Activated T-cell treated with anti-CD3 and anti-CD28 coated beads, Interleukin-2, amount 50 U/mL, for 4 hours (primary cell): ENCODE measurements around the gene RGS19. TPM values are rescaled to one million over a fixed set of nuclear protein-coding genes. Genes with fewer than 3 reads are reported as not detected.

ENCODE experiments used
- ATAC-seq, 2 donors: fragments of 200-7000 bp; cut with Tn5 transposase; one replicate each; pipeline ENCODE4 v1.10.0; 2021
- DNase-seq: peaks from one replicate; pipeline ENCODE4 v3.0.0-alpha.2; 2020
- H3K27me3 Mint-ChIP-seq: one replicate; pipeline ENCODE4 v1.8.0; 2021; ENCODE audit warnings: low read depth, mixed read lengths
- H3K36me3 Mint-ChIP-seq: one replicate; pipeline ENCODE4 v1.8.0; 2022; ENCODE audit warnings: mixed read lengths; ENCODE audit not compliant: insufficient read depth
- H3K4me1 Mint-ChIP-seq: one replicate; pipeline ENCODE4 v1.8.0; 2021; ENCODE audit warnings: low read depth, mixed read lengths
- H3K4me3 Mint-ChIP-seq: one replicate; pipeline ENCODE4 v1.8.0; 2021; ENCODE audit warnings: mild to moderate bottlenecking, moderate library complexity, mixed read lengths
- H3K9me3 Mint-ChIP-seq: one replicate; pipeline ENCODE4 v1.8.0; 2021; ENCODE audit warnings: mixed read lengths
- total RNA-seq, 3 donors: library from RNA; stranded (reverse); gene quantifications; one replicate each; pipeline ENCODE4 v1.2.1, GENCODE V29; 2021

Gene RGS19
- total RNA-seq, 3 donors from 2014 or later = 41.7 to 49.0 (median 47.0) TPM

DNA sequence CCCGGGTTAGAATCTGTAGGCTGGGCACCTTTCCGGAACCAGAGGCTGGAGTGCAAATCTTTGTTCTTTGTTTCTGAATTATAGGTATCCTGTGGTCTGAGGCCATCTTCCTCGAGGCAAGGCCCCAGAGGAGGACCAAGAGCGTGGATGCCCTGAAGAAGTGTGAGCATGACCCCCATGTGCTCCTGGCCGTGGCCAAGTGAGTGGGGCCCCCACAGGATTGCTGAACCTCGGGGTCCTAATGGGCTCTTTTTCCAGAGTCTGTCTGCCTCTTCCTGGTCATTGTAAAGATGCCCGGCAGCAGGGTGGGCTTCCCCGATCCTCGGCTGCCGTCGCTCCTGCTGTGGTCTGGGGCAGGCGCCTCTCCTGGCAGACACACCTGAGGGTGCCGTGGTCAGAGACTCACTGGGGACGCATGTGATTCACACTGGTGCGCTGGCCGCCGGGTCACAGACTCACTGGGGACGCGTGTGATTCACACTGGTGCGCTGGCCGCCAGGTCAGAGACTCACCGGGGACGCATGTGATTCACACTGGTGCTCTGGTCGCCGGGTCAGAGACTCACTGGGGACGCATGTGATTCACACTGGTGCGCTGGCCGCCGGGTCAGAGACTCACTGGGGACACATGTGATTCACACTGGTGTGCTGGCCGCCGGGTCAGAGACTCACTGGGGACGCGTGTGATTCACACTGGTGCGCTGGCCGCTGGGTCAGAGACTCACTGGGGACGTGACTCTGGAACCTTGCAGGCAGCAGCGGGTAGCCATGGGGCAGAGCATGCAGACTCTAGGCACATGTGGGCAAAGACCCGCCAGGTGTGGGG is 49.8 kb downstream of the RGS19 start:
- H3K4me3 Mint-ChIP-seq = no peak overlapping the region
- no peak for DNase-seq
- no peak for ATAC-seq
- no peaks in the 10 kb centered on the region for H3K9me3 Mint-ChIP-seq
- peaks cover 16% of the 10 kb centered on the region for H3K4me1 Mint-ChIP-seq
- no peaks in the 10 kb centered on the region for H3K27me3 Mint-ChIP-seq
- H3K36me3 Mint-ChIP-seq = peaks cover 20% of the 10 kb centered on the region

DNA sequence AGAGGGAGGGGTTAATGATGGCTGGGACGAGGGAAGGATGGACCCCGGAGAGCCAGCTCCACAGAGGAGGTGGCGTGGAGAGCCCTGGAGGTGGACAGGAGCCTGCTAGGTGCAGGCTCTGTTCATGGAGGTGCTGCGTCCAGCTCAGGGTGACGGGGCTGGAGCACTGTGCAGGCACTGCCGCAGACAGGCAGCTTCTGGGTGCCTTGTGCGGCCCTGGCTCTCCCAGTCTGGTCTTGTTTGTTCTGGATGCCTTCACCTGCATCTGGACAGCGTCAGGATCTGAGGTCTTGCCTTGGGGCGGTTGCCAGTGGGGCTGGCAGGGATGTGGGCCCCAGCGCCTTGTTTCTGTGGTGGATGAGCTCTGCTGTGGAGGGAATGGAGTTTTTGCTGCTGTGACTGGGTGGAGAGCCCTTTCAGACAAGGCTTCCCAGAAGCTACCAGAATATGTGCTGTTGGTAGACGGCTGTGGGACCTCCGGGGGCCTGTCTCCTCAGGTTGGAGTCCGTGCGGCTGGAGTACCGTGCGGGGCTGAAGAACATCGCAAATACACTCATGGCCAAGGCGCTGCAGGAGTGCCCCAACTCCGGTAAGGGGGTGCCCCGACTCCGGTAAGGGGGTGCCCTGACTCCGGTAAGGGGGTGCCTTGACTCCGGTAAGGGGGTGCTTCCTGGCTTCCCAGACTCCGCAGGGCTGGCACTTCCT is 51.2 kb downstream of the RGS19 start:
- Mint-ChIP-seq H3K9me3 (no peaks in the 10 kb centered on the region), H3K36me3 (peaks cover 26% of the 10 kb centered on the region), H3K4me3 (no peak overlapping the region), H3K27me3 (no peaks in the 10 kb centered on the region), H3K4me1 (peaks cover 3% of the 10 kb centered on the region)
- no peak for DNase-seq
- no peak for ATAC-seq

DNA sequence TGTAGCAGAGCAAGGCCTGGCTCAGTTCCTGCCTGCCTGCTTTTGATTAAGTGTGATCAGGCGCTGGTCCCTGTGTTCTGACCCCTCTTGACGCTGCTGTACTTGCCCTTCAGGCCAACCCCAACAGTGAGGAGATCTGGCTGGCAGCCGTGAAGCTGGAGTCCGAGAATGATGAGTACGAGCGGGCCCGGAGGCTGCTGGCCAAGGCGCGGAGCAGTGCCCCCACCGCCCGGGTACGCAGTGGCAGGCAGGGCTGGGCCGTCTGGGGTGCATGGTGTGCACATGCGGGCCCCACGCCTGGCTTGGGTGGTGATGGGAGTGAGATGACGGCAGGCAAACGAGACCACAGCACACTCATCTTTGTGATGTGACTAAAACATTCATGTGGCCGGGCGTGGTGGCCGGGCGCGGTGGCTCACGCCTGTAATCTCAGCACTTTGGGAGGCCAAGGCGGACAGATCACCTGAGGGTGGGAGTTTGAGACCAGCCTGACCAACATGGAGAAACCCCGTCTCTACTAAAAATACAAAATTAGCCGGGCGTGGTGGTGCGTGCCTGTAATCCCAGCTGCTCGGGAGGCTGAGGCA is 53.4 kb downstream of the RGS19 start:
- Mint-ChIP-seq H3K9me3 (no peaks in the 10 kb centered on the region), H3K36me3 (peaks cover 35% of the 10 kb centered on the region)
- ATAC-seq = no peak

DNA sequence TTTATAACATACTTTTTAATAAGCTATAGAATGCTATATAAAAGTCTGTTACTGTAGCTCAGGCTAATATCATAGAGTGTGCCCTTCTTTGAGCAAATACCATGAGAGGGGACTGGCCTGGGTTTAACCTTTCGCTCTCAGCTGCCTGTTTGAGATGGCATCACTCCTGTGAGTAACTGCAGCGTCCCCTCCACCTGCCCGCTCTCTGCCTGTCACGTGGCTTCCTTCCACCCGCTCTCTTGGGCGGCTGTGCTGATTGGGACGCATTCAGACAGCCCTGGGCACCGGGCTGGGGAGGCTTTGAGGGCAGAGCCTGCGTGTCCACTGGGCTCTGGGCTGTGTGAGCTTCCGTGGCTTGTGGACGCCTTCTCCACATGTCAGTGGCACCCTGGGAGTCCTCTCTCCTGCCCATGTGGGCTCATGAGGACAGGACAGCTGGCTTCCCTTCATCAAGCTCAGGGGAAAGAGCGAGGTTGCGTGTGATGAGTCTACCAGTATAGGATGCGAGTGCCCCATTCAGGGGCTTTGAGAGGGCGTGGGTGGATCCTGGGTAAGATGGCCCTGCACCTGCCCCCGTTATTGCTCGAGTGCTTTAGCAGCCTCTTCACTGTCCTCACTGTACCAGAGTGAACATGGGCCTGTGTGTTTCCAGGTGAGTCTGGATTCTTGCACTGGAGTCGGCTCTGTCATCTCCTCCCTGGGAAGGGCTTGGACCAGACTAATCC is 54.1 kb downstream of the RGS19 start:
- H3K9me3 Mint-ChIP-seq = no peaks in the 10 kb centered on the region
- no peak for ATAC-seq
- no peak overlapping the region for H3K4me3 Mint-ChIP-seq
- H3K36me3 Mint-ChIP-seq = peaks cover 29% of the 10 kb centered on the region
- no peak for DNase-seq
- no peaks in the 10 kb centered on the region for H3K4me1 Mint-ChIP-seq
- no peaks in the 10 kb centered on the region for H3K27me3 Mint-ChIP-seq

More for the DNA sequence above, 53.4 kb downstream of the RGS19 start:
- Mint-ChIP-seq H3K4me1 (no peaks in the 10 kb centered on the region), H3K4me3 (no peak overlapping the region), H3K27me3 (no peaks in the 10 kb centered on the region)
- DNase-seq = no peak

DNA sequence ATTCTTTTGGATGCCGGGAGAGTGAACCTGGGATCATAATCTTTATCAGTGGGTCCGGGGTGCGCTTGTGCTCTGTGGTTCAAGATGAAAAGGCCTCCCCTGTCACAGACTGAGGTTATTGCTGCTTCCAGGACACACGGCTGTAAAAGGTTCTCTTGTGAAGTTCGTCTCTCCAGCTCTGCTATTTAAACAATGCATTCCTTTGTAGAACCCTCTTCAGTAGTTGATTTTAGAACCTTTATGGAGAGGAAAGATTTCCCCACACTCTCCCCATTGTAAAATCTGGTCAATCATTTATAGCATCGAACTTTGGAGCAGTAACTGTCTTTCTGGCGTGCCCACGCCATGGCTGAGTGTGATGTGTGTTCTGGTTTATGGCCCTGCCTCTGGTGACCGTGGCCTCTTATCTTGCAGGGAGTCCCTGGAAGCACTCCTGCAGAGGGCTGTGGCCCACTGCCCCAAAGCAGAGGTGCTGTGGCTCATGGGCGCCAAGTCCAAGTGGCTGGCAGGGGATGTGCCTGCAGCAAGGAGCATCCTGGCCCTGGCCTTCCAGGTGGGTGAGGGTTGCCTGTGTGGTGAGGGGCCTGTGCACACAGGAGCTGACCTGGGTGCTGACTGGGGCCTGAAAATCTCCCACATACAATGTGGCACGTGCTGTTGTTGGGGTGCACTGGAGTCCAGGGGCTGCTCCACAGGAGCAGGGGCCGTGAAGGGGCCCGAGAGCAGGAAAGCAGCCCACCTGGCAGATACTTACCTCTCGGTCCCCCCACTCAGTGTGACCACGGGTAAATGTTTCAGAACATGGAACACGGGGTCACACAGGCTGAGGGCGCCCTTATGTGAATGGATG is 55.0 kb downstream of the RGS19 start:
- Mint-ChIP-seq H3K4me1 (peaks cover 5% of the 10 kb centered on the region), H3K36me3 (peaks cover 35% of the 10 kb centered on the region), H3K27me3 (no peaks in the 10 kb centered on the region), H3K4me3 (no peak overlapping the region), H3K9me3 (no peaks in the 10 kb centered on the region)
- ATAC-seq (no peak), DNase-seq (no peak)

DNA sequence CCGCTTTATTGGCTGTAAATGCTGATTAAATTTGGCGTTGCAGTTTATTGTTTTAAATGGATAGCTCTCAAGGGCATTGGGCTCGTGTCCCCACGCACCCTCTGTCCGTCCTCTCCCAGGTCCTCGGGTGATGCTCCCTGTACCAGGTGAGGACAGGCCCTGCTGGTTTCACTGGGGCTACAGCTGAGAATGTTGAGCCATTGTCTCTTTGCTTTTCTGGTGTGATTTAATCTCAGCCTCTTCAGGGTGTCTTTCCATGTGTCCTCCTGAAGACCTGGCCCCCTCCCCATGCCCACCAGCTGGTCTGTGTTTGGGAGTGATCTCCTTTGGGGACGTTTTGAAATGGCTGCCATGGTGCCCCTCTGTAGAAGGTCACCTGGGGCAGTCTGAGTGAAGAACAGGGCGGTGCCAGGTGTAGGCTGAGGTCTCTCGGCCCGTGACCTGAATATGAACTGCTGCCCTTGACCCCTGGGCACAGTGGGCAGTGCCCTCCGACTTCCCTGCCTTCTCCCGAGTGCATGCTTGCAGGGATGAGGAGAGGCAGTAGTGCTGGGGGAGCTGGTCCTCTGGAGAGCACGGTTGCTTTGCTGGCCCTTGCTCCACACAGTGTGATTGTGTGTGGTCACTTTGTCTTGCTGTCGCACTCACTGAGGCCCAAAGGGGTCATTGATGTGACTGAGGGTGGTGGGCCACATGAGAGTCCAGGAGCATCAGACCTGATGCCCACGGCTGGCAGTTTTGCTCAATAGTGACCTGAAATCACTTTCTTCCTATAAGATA is 55.8 kb downstream of the RGS19 start:
- Mint-ChIP-seq H3K4me1 (peaks cover 5% of the 10 kb centered on the region), H3K36me3 (peaks cover 41% of the 10 kb centered on the region), H3K4me3 (no peak overlapping the region), H3K27me3 (no peaks in the 10 kb centered on the region), H3K9me3 (no peaks in the 10 kb centered on the region)
- ATAC-seq (no peak), DNase-seq (no peak)

Other genes starting within 250 kb of the RGS19 start
- 1 to 10 TPM in 2 of 3 donors, under 1 TPM in 1; 0.89 to 3.8 (median 2.2) TPM for gene ZBTB46, start 248.3 kb downstream of the RGS19 start, total RNA-seq
- gene ABHD16B, start 218.0 kb downstream of the RGS19 start, total RNA-seq = not detected
- gene TPD52L2, start 214.2 kb downstream of the RGS19 start, total RNA-seq = 10 to 100 TPM; 87.4 to 95.0 (median 89.3) TPM
- 10 to 100 TPM; 37.2 to 38.5 (median 37.8) TPM for gene DNAJC5, start 184.4 kb downstream of the RGS19 start, total RNA-seq
- gene UCKL1, start 123.1 kb downstream of the RGS19 start, total RNA-seq = 10 to 100 TPM; 48.8 to 59.4 (median 56.6) TPM
- 10 to 100 TPM; 19.8 to 21.0 (median 20.2) TPM for gene ZNF512B, start 109.6 kb downstream of the RGS19 start, total RNA-seq
- gene SAMD10, start 99.9 kb downstream of the RGS19 start, total RNA-seq = 10 to 100 TPM; 14.6 to 17.4 (median 16.8) TPM
- 100 to 1,000 TPM in 1 of 3 donors, 10 to 100 TPM in 2; 95.9 to 101 (median 98.7) TPM for gene PRPF6, start 98.4 kb downstream of the RGS19 start, total RNA-seq
- 1 to 10 TPM; 2.6 to 3.9 (median 3.2) TPM for gene C20orf204, start 43.3 kb downstream of the RGS19 start, total RNA-seq
- under 1 TPM; 0.13 to 0.24 (median 0.24) TPM for gene SOX18, start 29.9 kb downstream of the RGS19 start, total RNA-seq
- gene TCEA2, start 16.3 kb downstream of the RGS19 start, total RNA-seq = 10 to 100 TPM; 10.5 to 17.3 (median 11.5) TPM
- gene OPRL1, start 564 bp upstream of the RGS19 start, total RNA-seq = under 1 TPM in 2 of 3 donors, not detected in 1; 0.05 to 0.11 TPM
- gene LKAAEAR1, start 4.9 kb upstream of the RGS19 start, total RNA-seq = under 1 TPM; 0.30 to 0.47 (median 0.38) TPM
- gene NPBWR2, start 28.0 kb upstream of the RGS19 start, total RNA-seq = not detected
- not detected for gene MYT1, start 84.9 kb upstream of the RGS19 start, total RNA-seq
- 10 to 100 TPM; 20.4 to 24.4 (median 21.2) TPM for gene PCMTD2, start 176.2 kb upstream of the RGS19 start, total RNA-seq